GM10266 (cell line): ENCODE results near the gene USP10.
A peak's percentile ranks its signal among the peaks of the same experiment; 100 is the strongest.

Experiments used
- DNase-seq: peaks from one replicate; pipeline ENCODE4 v3.0.0; 2012; ENCODE audit errors: extremely low spot score
- CTCF ChIP-seq: IDR thresholded peaks from 2 replicates; pipeline ENCODE4 v1.5.1; 2012; ENCODE audit warnings: mild to moderate bottlenecking, low read depth; ENCODE audit not compliant: control insufficient read depth, insufficient read depth; ENCODE audit errors: missing control alignments

The USP10 gene

GRCh38 chr16:84700446-84701300 lies 873 bp downstream of the USP10 start:
- peak; percentile 32 for DNase-seq
- TF ChIP-seq CTCF, result no peak

- no peak for TF ChIP-seq CTCF
- DNase-seq, result no peak
Measured at GRCh38 chr16:84703681-84704080, 3.9 kb downstream of the USP10 start.

- no peak for DNase-seq
- TF ChIP-seq CTCF, result no peak
Measured at GRCh38 chr16:84704253-84704652, 4.5 kb downstream of the USP10 start.

- TF ChIP-seq CTCF, result no peak
- DNase-seq, result no peak
Measured at GRCh38 chr16:84706856-84707255, 7.1 kb downstream of the USP10 start.

GRCh38 chr16:84709609-84710008 lies 9.8 kb downstream of the USP10 start:
- DNase-seq, result no peak
- no peak for TF ChIP-seq CTCF

GRCh38 chr16:84710686-84711085 lies 10.9 kb downstream of the USP10 start:
- DNase-seq, result no peak
- no peak for TF ChIP-seq CTCF

GRCh38 chr16:84712138-84712671 lies 12.4 kb downstream of the USP10 start:
- TF ChIP-seq CTCF, result no peak
- no peak for DNase-seq
